H1 (cell line): ENCODE results near the gene TAF5. TPM values are rescaled to one million over a fixed set of nuclear protein-coding genes. Genes with fewer than 3 reads are reported as not detected.

Experiments used
- CTCF ChIA-PET: fragments of 300-600 bp; sonication (Branson Sonifier 250); formaldehyde crosslinking; loops from one replicate; lab custom pipeline; 2021; ENCODE audit not compliant: partially characterized antibody; lab: Charles Lee
- POLR2A ChIA-PET: fragments of 300-600 bp; sonication (Branson Sonifier 250); formaldehyde crosslinking; loops from one replicate; lab custom pipeline; 2021; ENCODE audit warnings: inconsistent platforms; ENCODE audit not compliant: partially characterized antibody; lab: Charles Lee
- DNase-seq, 2 experiments: peaks; one replicate each; pipeline versions ENCODE4 v3.0.0 to v3.0.0-alpha.2; 2010 to 2022; ENCODE audit warnings: low spot score in 2 of 2, low read depth in 1 of 2, mixed read lengths in 1 of 2
- FAIRE-seq: peaks from 2 replicates; lab custom pipeline; 2011; peaks lifted over from hg19 to GRCh38; lab: Jason Lieb, UNC
- H2AFZ ChIP-seq: 2 replicates; pipeline ENCODE4 v1.8.1; 2012; ENCODE audit warnings: low read length, inconsistent platforms
- H2AK5ac ChIP-seq: 2 replicates; pipeline ENCODE4 v1.6.1; 2013; ENCODE audit warnings: low read depth, low read length
- H2BK120ac ChIP-seq: replicated peaks from 2 replicates; pipeline ENCODE3; 2013; ENCODE audit warnings: low read depth, low read length, inconsistent platforms
- H2BK12ac ChIP-seq: 2 replicates; pipeline ENCODE4 v1.6.1; 2013; ENCODE audit warnings: low read depth, low read length
- H2BK15ac ChIP-seq: 2 replicates; pipeline ENCODE4 v1.6.1; 2013; ENCODE audit warnings: low read length
- H2BK20ac ChIP-seq: 2 replicates; pipeline ENCODE4 v1.6.1; 2013; ENCODE audit warnings: low read length
- H2BK5ac ChIP-seq: 2 replicates; pipeline ENCODE4 v1.6.1; 2013; ENCODE audit warnings: low read depth, low read length
- H3K14ac ChIP-seq: 2 replicates; pipeline ENCODE4 v1.6.1; 2013; ENCODE audit warnings: inconsistent platforms; ENCODE audit not compliant: insufficient read length
- H3K18ac ChIP-seq: 2 replicates; pipeline ENCODE4 v1.6.1; 2013; ENCODE audit warnings: low read length; ENCODE audit errors: extremely low read depth
- H3K23ac ChIP-seq: 2 replicates; pipeline ENCODE4 v1.6.1; 2013; ENCODE audit warnings: inconsistent platforms; ENCODE audit not compliant: insufficient read length
- H3K23me2 ChIP-seq: 2 replicates; pipeline ENCODE4 v1.6.1; 2013; ENCODE audit warnings: low read depth, low read length
- H3K27ac ChIP-seq: 2 replicates; pipeline ENCODE4 v1.6.1; 2011; ENCODE audit warnings: low read depth, low read length, inconsistent platforms
- H3K27me3 ChIP-seq, 4 experiments: replicated peaks in 1 of 4; 1 replicate in 1 of 4; 2 replicates in 3 of 4; pipeline versions ENCODE4 v1.6.1 to v1.8.1; 2011 to 2013; ENCODE audit warnings: low read length in 3 of 4, mild to moderate bottlenecking in 3 of 4, inconsistent platforms in 2 of 4, mixed read lengths in 2 of 4, moderate library complexity in 1 of 4; ENCODE audit not compliant: control insufficient read depth in 3 of 4, insufficient read depth in 3 of 4; ENCODE audit errors: extremely low read depth in 1 of 4
- H3K36me3 ChIP-seq, 4 experiments: 2 replicates each; pipeline versions ENCODE4 v1.6.1 to v1.8.1; 2011 to 2013; ENCODE audit warnings: mild to moderate bottlenecking in 4 of 4, low read length in 3 of 4, moderate library complexity in 2 of 4, control low read depth in 1 of 4, inconsistent platforms in 1 of 4; ENCODE audit not compliant: insufficient read depth in 4 of 4, control insufficient read depth in 2 of 4
- H3K4ac ChIP-seq: replicated peaks from 2 replicates; pipeline ENCODE3; 2013; ENCODE audit warnings: low read length, low read depth, mixed read lengths, inconsistent platforms; ENCODE audit not compliant: insufficient read length
- H3K4me1 ChIP-seq, 4 experiments: replicated peaks in 1 of 4; 1 replicate in 1 of 4; 2 replicates in 3 of 4; pipeline versions ENCODE4 v1.6.1 to v1.8.1; 2011 to 2013; ENCODE audit warnings: low read length in 3 of 4, inconsistent platforms in 2 of 4, mixed read lengths in 1 of 4; ENCODE audit not compliant: insufficient read depth in 4 of 4, control insufficient read depth in 3 of 4
- H3K4me2 ChIP-seq, 2 experiments: 2 replicates each; pipeline versions ENCODE4 v1.6.1 to v1.8.1; 2011 to 2013; ENCODE audit warnings: low read depth in 2 of 2, low read length in 2 of 2, control low read depth in 1 of 2, inconsistent platforms in 1 of 2, mild to moderate bottlenecking in 1 of 2; ENCODE audit not compliant: insufficient read depth in 1 of 2
- H3K4me3 ChIP-seq, 4 experiments: fragments of 200-600, 300-600 bp in 1 of 4; sonication (generic), shearing (Covaris generic), sonication (Bioruptor Twin) in 1 of 4; 2 replicates each; pipeline versions ENCODE4 v1.5.1 to v1.8.1; 2011 to 2016; ENCODE audit warnings: low read length in 4 of 4, low read depth in 3 of 4, control low read depth in 2 of 4, inconsistent platforms in 2 of 4, mild to moderate bottlenecking in 2 of 4, mixed read lengths in 1 of 4, moderate library complexity in 1 of 4; ENCODE audit not compliant: insufficient read depth in 2 of 4; ENCODE audit errors: extremely low read depth in 1 of 4
- H3K56ac ChIP-seq: replicated peaks from 2 replicates; pipeline ENCODE3; 2013; ENCODE audit warnings: low read depth, mild to moderate bottlenecking, mixed read lengths, low read length, inconsistent platforms; ENCODE audit not compliant: insufficient read length
- H3K79me1 ChIP-seq: 2 replicates; pipeline ENCODE4 v1.6.1; 2013; ENCODE audit warnings: low read depth, low read length, control low read depth
- H3K79me2 ChIP-seq, 2 experiments: 2 replicates each; pipeline versions ENCODE4 v1.6.1 to v1.8.1; 2012 to 2013; ENCODE audit warnings: low read length in 2 of 2, mild to moderate bottlenecking in 2 of 2, inconsistent platforms in 1 of 2; ENCODE audit not compliant: insufficient read depth in 2 of 2, control insufficient read depth in 1 of 2
- H3K9ac ChIP-seq, 4 experiments: replicated peaks in 1 of 4; 1 replicate in 1 of 4; 2 replicates in 3 of 4; pipeline versions ENCODE4 v1.6.1 to v1.8.1; 2011 to 2013; ENCODE audit warnings: low read depth in 3 of 4, low read length in 3 of 4, control low read depth in 2 of 4, mild to moderate bottlenecking in 2 of 4, moderate library complexity in 2 of 4, inconsistent platforms in 1 of 4; ENCODE audit errors: extremely low read depth in 1 of 4
- H3K9me3 ChIP-seq, 2 experiments: 2 replicates each; pipeline versions ENCODE4 v1.6.1 to v1.8.1; 2012 to 2013; ENCODE audit warnings: mild to moderate bottlenecking in 2 of 2, moderate library complexity in 2 of 2, control low read depth in 1 of 2, inconsistent platforms in 1 of 2, low read depth in 1 of 2, low read length in 1 of 2, mixed read lengths in 1 of 2; ENCODE audit not compliant: insufficient read depth in 2 of 2
- H4K20me1 ChIP-seq, 2 experiments: replicated peaks in 1 of 2; 2 replicates each; pipeline versions ENCODE3 to v1.8.1; 2011 to 2013; ENCODE audit warnings: inconsistent platforms in 2 of 2, low read length in 2 of 2, mild to moderate bottlenecking in 1 of 2; ENCODE audit not compliant: insufficient read depth in 2 of 2, control insufficient read depth in 1 of 2
- H4K5ac ChIP-seq: 2 replicates; pipeline ENCODE4 v1.6.1; 2013; ENCODE audit warnings: low read length, low read depth, mixed read lengths, inconsistent platforms; ENCODE audit not compliant: insufficient read length
- H4K8ac ChIP-seq: 2 replicates; pipeline ENCODE4 v1.8.0; 2013; ENCODE audit warnings: mild to moderate bottlenecking, moderate library complexity, low read length, inconsistent platforms; ENCODE audit not compliant: insufficient read depth; ENCODE audit errors: extremely low read depth
- H4K91ac ChIP-seq: replicated peaks from 2 replicates; pipeline ENCODE3; 2013; ENCODE audit warnings: low read length, mixed read lengths, inconsistent platforms; ENCODE audit not compliant: insufficient read length
- FOSL1 ChIP-seq: IDR thresholded peaks from 2 replicates; pipeline ENCODE4 v1.6.1; 2011; ENCODE audit warnings: mild to moderate bottlenecking, low read depth, low read length, moderate library complexity; ENCODE audit not compliant: insufficient read depth
- WGBS, 2 experiments: shearing (Covaris generic) in 1 of 2; methylation state at CpG; one replicate each; pipeline versions ENCODE4 v1.1.6 to v1.1.7; 2013 to 2015; ENCODE audit warnings: low lambda C conversion rate in 2 of 2, mixed read lengths in 2 of 2, inconsistent platforms in 1 of 2, low coverage in 1 of 2, missing lambda C conversion rate in 1 of 2; ENCODE audit not compliant: insufficient replicate concordance in 2 of 2, insufficient coverage in 1 of 2, insufficient read length in 1 of 2; ENCODE audit errors: extremely low coverage in 1 of 2, missing lambda C conversion rate in 1 of 2; 5-methylcytosine and 5-hydroxymethylcytosine counted together
- polyA plus RNA-seq, 7 experiments: library from polyadenylated mRNA; depleted of rRNA in 3 of 7; stranded (reverse) in 5 of 7; unstranded in 2 of 7; fragments of >200 nt in 5 of 7; fragments of 200-250 nt in 2 of 7; gene quantifications; 1 replicate in 5 of 7; 2 replicates in 1 of 7; 4 replicates in 1 of 7; pipeline versions ENCODE4 v1.2.1 to v1.2.3, GENCODE V29; 2011 to 2013; ENCODE audit warnings: missing spikeins in 2 of 7, mixed read lengths in 2 of 7
- total RNA-seq: library from RNA; stranded (reverse); fragmentation: NEBNext Ultra II Directional; extraction: Animal tissue kit (Norgen Biotek cat#: 25700); gene quantifications from 2 replicates; pipeline ENCODE4 v1.2.1, GENCODE V29; 2021

The TAF5 gene
- total and polyA plus RNA-seq, 2 of the 8 experiments (the other 6 are each of a cell fraction or from before 2014, with no cell fraction given) = 5.8 to 15.6 TPM

GRCh38 chr10:103394180-103394579 is 26.4 kb downstream of the TAF5 start:
- Histone ChIP-seq H3K14ac (no peak overlapping the region), H3K4me1 (peaks cover 0 to 10% (median 2%) of the 10 kb centered on the region in 4 experiments; a peak in 6 of 7 replicates), H2AFZ (no peak overlapping the region), H3K4me2 (no peak overlapping the region; a peak in 2 of 4 replicates), H3K79me1 (peaks cover 12% of the 10 kb centered on the region), H2BK15ac (no peak overlapping the region), H3K27ac (no peak overlapping the region), H3K4me3 (no peak overlapping the region), H4K20me1 (peaks cover 0 to 2% of the 10 kb centered on the region in 2 experiments), H3K18ac (no peak overlapping the region), H2AK5ac (no peak overlapping the region), H3K23me2 (peaks cover 13% of the 10 kb centered on the region), H2BK12ac (no peak overlapping the region), H4K91ac (no peak overlapping the region), H2BK5ac (no peak overlapping the region), H3K9me3 (no peaks in the 10 kb centered on the region), H3K9ac (no peak overlapping the region), H3K56ac (no peak overlapping the region), H3K4ac (no peak overlapping the region), H3K79me2 (peaks cover 14 to 52% of the 10 kb centered on the region in 2 experiments), H2BK20ac (no peak overlapping the region), H4K5ac (no peak overlapping the region), H3K27me3 (no peaks in the 10 kb centered on the region), H2BK120ac (no peak overlapping the region), H4K8ac (no peak overlapping the region), H3K36me3 (peaks cover 4 to 44% (median 20%) of the 10 kb centered on the region in 4 experiments; a peak in 7 of 8 replicates), H3K23ac (no peak overlapping the region)
- ChIA-PET POLR2A (no interaction called here), CTCF (no interaction called here)
- FAIRE-seq (no peak), DNase-seq (no peak)
- 95% methylated on average over 14 of the region's 14 CpGs; no CpG with 5 or more reads in 1 of the 2 experiments for WGBS, 2 experiments
- no peak for TF ChIP-seq FOSL1
